Loucy (cell line): Measurements from ENCODE around the gene FOXP1.

Source experiments
- H2AFZ ChIP-seq: fragments of 200-600 bp; sonication (generic); 2 replicates; pipeline ENCODE4 v1.6.0; 2016; ENCODE audit warnings: antibody characterized with exemption, mild to moderate bottlenecking, low read length, moderate library complexity
- H3F3A ChIP-seq: fragments of 200-600 bp; 2 replicates; pipeline ENCODE4 v1.6.0; 2016; ENCODE audit warnings: antibody characterized with exemption, low read depth, mild to moderate bottlenecking
- H3K27me3 ChIP-seq: fragments of 200-600 bp; sonication (generic); 2 replicates; pipeline ENCODE4 v1.6.1; 2014; ENCODE audit warnings: low read length, mild to moderate bottlenecking; ENCODE audit not compliant: insufficient read depth, poor library complexity, severe bottlenecking
- H3K36me3 ChIP-seq: fragments of 200-600 bp; sonication (generic); 2 replicates; pipeline ENCODE4 v1.6.1; 2016; ENCODE audit warnings: low read length; ENCODE audit not compliant: insufficient read depth
- H3K4me1 ChIP-seq: fragments of 200-600 bp; sonication (generic); 2 replicates; pipeline ENCODE4 v1.5.1; 2014; ENCODE audit warnings: low read length, mild to moderate bottlenecking; ENCODE audit not compliant: insufficient read depth, poor library complexity, severe bottlenecking
- H3K4me2 ChIP-seq: fragments of 200-600 bp; sonication (generic); 2 replicates; pipeline ENCODE4 v1.6.0; 2014; ENCODE audit warnings: antibody characterized with exemption, low read length, low read depth, mild to moderate bottlenecking; ENCODE audit not compliant: poor library complexity, severe bottlenecking
- H3K4me3 ChIP-seq: fragments of 200-600 bp; sonication (generic); 2 replicates; pipeline ENCODE4 v1.5.1; 2014; ENCODE audit warnings: low read length, mild to moderate bottlenecking, mixed read lengths; ENCODE audit not compliant: poor library complexity, severe bottlenecking
- H3K79me2 ChIP-seq: fragments of 200-600 bp; sonication (generic); 2 replicates; pipeline ENCODE4 v1.6.1; 2014; ENCODE audit warnings: low read length; ENCODE audit not compliant: insufficient read depth
- H3K9ac ChIP-seq: fragments of 200-600 bp; sonication (generic); 2 replicates; pipeline ENCODE4 v1.6.0; 2014; ENCODE audit warnings: mild to moderate bottlenecking, low read depth, low read length, moderate library complexity; ENCODE audit not compliant: poor library complexity, severe bottlenecking
- H3K9me2 ChIP-seq: fragments of 200-600 bp; sonication (generic); replicated peaks from 2 replicates; pipeline ENCODE4 v1.6.1; 2016; ENCODE audit warnings: low read depth, low read length, mixed read lengths
- H3K9me3 ChIP-seq: fragments of 200-600 bp; sonication (generic); 2 replicates; pipeline ENCODE4 v1.6.1; 2014; ENCODE audit warnings: mild to moderate bottlenecking, antibody characterized with exemption, low read length, low read depth; ENCODE audit not compliant: insufficient read depth
- H4K20me1 ChIP-seq: fragments of 200-600 bp; sonication (generic); 2 replicates; pipeline ENCODE4 v1.6.0; 2014; ENCODE audit warnings: antibody characterized with exemption, low read length, mild to moderate bottlenecking; ENCODE audit not compliant: insufficient read depth, poor library complexity, severe bottlenecking
- CTCF ChIP-seq: fragments of 200-600 bp; sonication (generic); conservative IDR thresholded peaks from 2 replicates; pipeline ENCODE4 v1.5.1; 2014; ENCODE audit warnings: mild to moderate bottlenecking, antibody characterized with exemption, low read length
- EZH2phosphoT487 ChIP-seq: fragments of 200-600 bp; IDR thresholded peaks from 2 replicates; pipeline ENCODE4 v1.6.1; 2018; ENCODE audit warnings: antibody characterized with exemption, mild to moderate bottlenecking, moderate library complexity, borderline replicate concordance

The FOXP1 gene

GRCh38 chr3:71443332-71443731 is 140.2 kb downstream of the FOXP1 start:
- peak overlapping the region; percentile 58 for H3K4me3 ChIP-seq
- H3K4me1 ChIP-seq, result peaks cover 84% of the 10 kb centered on the region
- H3K4me2 ChIP-seq, result peak overlapping the region; percentile 78
- peaks cover 72% of the 10 kb centered on the region for H3K79me2 ChIP-seq
- H3K36me3 ChIP-seq, result no peaks in the 10 kb centered on the region
- H3K27me3 ChIP-seq, result no peaks in the 10 kb centered on the region
- TF ChIP-seq EZH2phosphoT487, result no peak
- no peak for TF ChIP-seq CTCF
- peak overlapping the region; percentile 84 for H3K9ac ChIP-seq
- H2AFZ ChIP-seq, result no peak overlapping the region
- H3K9me3 ChIP-seq, result no peaks in the 10 kb centered on the region
- peaks cover 20% of the 10 kb centered on the region for H3F3A ChIP-seq
- H4K20me1 ChIP-seq, result no peaks in the 10 kb centered on the region
- no peaks in the 10 kb centered on the region for H3K9me2 ChIP-seq

DNA sequence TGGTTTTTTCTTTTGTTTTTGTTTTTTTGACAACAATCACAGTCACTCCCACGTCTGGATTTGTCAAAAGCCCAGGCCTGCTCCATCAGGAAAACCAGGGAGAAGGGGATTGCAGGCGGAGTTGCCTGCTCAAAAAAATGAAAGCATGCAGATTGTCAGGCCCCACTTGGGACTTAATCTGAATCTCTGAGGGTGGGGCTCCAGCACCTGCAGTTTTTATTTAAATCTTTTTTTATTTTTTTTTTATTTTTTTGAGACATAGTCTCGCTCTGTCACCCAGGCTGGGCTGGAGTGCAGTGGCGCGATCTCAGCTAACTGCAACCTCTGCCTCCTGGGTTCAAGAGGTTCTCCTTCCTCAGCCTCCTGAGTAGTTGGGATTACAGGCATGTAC is 140.9 kb downstream of the FOXP1 start:
- H3K27me3 ChIP-seq, result no peaks in the 10 kb centered on the region
- TF ChIP-seq EZH2phosphoT487 (no peak), CTCF (no peak)
- H2AFZ ChIP-seq, result no peak overlapping the region
- H3K9me2 ChIP-seq, result no peaks in the 10 kb centered on the region
- peak overlapping the region; percentile 26 for H3K4me2 ChIP-seq
- peak overlapping the region; percentile 84 for H3K9ac ChIP-seq
- H4K20me1 ChIP-seq, result no peaks in the 10 kb centered on the region
- H3K9me3 ChIP-seq, result no peaks in the 10 kb centered on the region
- no peaks in the 10 kb centered on the region for H3K36me3 ChIP-seq
- H3F3A ChIP-seq, result peaks cover 20% of the 10 kb centered on the region
- H3K4me1 ChIP-seq, result peaks cover 77% of the 10 kb centered on the region
- peaks cover 72% of the 10 kb centered on the region for H3K79me2 ChIP-seq
- H3K4me3 ChIP-seq, result no peak overlapping the region

DNA sequence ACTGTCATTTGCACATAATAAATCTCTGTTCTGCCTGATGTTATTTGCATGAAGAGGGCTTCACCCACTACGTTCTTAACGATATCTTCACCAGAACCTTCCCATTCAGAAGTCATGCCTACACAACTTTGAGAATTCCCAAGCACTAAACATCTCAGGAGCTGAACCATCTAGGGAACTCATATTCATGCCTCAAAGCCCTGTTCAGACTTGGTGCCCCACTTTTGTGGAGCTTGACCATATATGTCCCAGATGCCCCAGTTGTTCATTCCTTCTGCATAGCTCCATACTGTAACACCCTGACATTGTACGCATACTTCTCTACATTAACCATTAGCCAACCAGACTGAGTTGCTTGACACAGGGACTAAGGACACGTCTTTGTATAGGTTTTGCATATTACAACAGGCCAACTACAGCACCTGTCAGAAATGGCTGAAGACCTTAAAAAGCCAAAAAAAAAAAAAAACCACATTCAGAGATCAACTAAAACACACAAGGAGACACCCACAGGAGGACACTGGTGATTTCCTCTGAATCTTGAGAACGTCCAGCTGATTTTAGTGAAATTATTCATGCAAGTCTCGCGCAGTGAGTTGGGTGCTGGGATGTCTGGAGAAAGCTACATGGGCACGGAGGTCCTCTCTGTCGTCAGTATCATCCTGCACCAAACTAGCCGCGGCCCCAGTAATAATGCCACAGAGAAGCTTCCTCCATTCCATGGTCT is 141.4 kb downstream of the FOXP1 start:
- H3K79me2 ChIP-seq, result peaks cover 69% of the 10 kb centered on the region
- no peak for TF ChIP-seq CTCF
- no peaks in the 10 kb centered on the region for H3K9me2 ChIP-seq
- peak overlapping the region; percentile 26 for H3K4me2 ChIP-seq
- peaks cover 72% of the 10 kb centered on the region for H3K4me1 ChIP-seq
- H4K20me1 ChIP-seq, result no peaks in the 10 kb centered on the region
- peak overlapping the region; percentile 84 for H3K9ac ChIP-seq
- H3F3A ChIP-seq, result peaks cover 20% of the 10 kb centered on the region
- no peaks in the 10 kb centered on the region for H3K9me3 ChIP-seq
- H3K36me3 ChIP-seq, result no peaks in the 10 kb centered on the region; the same call in 1 of the 2 replicates
- no peaks in the 10 kb centered on the region for H3K27me3 ChIP-seq
- H2AFZ ChIP-seq, result no peak overlapping the region
- no peak overlapping the region for H3K4me3 ChIP-seq
